GM19467 (cell line): ENCODE results near the gene KRTAP12-3.
"Not testable (repeated sequence)": the region's sequence is repeated elsewhere in the genome, so short reads cannot be mapped to it uniquely, and the experiment has no call there.

Source experiments
- ATAC-seq: cut with Tn5 transposase; IDR thresholded peaks from one replicate; pipeline ENCODE4 v1.9.1; 2021; ENCODE audit warnings: mild to moderate bottlenecking, moderate library complexity; ENCODE audit not compliant: unreplicated experiment

The KRTAP12-3 gene

GRCh38 chr21:44657635-44658540, at the start of gene KRTAP12-3:
TSS of gene KRTAP12-3 (plus strand) at chr21:44657932. CDS start at chr21:44657980, 48 bp downstream.
- no peak for ATAC-seq

GRCh38 chr21:44609193-44609592, 48.5 kb upstream of the KRTAP12-3 start:
- no peak for ATAC-seq

GRCh38 chr21:44610157-44610843, 47.4 kb upstream of the KRTAP12-3 start:
- ATAC-seq = not testable (repeated sequence)

GRCh38 chr21:44611551-44611950, 46.2 kb upstream of the KRTAP12-3 start:
- ATAC-seq = no peak

GRCh38 chr21:44612029-44612486, 45.7 kb upstream of the KRTAP12-3 start, which contains the start of gene KRTAP10-8:
TSS of gene KRTAP10-8 (plus strand) at chr21:44612079. CDS start at chr21:44612101, 22 bp downstream.
- ATAC-seq = no peak

- no peak for ATAC-seq
Observed at GRCh38 chr21:44612669-44613229, 45.0 kb upstream of the KRTAP12-3 start.

- no peak for ATAC-seq
Observed at GRCh38 chr21:44613386-44614155, 44.2 kb upstream of the KRTAP12-3 start.

GRCh38 chr21:44614161-44614631, 43.5 kb upstream of the KRTAP12-3 start:
- ATAC-seq = no peak

GRCh38 chr21:44614961-44615391, 42.8 kb upstream of the KRTAP12-3 start:
- ATAC-seq = no peak

GRCh38 chr21:44615466-44615865, 42.3 kb upstream of the KRTAP12-3 start:
- no peak for ATAC-seq

GRCh38 chr21:44615911-44616590, 41.7 kb upstream of the KRTAP12-3 start:
- ATAC-seq = no peak

- no peak for ATAC-seq
Observed at GRCh38 chr21:44616591-44616926, 41.2 kb upstream of the KRTAP12-3 start.

- no peak for ATAC-seq
Observed at GRCh38 chr21:44617071-44617501, 40.6 kb upstream of the KRTAP12-3 start.

- ATAC-seq = no peak
Observed at GRCh38 chr21:44618504-44618903, 39.2 kb upstream of the KRTAP12-3 start.

- no peak for ATAC-seq
Observed at GRCh38 chr21:44618909-44619308, 38.8 kb upstream of the KRTAP12-3 start.

- ATAC-seq = no peak
Observed at GRCh38 chr21:44619886-44620285, 37.8 kb upstream of the KRTAP12-3 start.

GRCh38 chr21:44623575-44623974, 34.2 kb upstream of the KRTAP12-3 start:
- ATAC-seq = no peak

GRCh38 chr21:44625756-44626155, 32.0 kb upstream of the KRTAP12-3 start:
- ATAC-seq = no peak

- ATAC-seq = no peak
Observed at GRCh38 chr21:44626262-44626661, 31.5 kb upstream of the KRTAP12-3 start.

- no peak for ATAC-seq
Observed at GRCh38 chr21:44626673-44627143, 31.0 kb upstream of the KRTAP12-3 start, which contains the start of gene KRTAP10-9. TSS of gene KRTAP10-9 (plus strand) at chr21:44627093. CDS start at chr21:44627172, 79 bp downstream.
